ENCODE results near the gene GPR27.

DNA sequence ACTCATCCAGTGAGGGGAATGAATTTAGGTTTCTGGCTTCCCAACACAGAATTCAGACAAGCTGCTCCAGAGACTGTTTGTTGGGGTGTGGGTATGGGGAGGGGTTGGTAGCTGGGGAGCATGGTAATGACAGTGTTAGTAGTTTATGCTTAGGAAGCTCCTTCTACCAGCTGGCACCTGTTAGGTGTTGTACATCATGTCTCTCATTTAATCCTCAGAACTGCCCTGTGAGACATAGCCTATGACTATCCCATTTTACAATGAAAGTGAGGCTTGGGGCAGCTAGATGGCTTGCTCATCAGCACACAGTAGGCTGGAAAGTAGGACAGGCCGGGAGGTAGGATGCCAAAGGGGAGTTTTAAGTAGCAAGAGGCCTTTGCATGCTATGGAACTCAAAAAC, 31.0 kb upstream of the GPR27 start:
- TF ChIP-seq, protein P1, sequence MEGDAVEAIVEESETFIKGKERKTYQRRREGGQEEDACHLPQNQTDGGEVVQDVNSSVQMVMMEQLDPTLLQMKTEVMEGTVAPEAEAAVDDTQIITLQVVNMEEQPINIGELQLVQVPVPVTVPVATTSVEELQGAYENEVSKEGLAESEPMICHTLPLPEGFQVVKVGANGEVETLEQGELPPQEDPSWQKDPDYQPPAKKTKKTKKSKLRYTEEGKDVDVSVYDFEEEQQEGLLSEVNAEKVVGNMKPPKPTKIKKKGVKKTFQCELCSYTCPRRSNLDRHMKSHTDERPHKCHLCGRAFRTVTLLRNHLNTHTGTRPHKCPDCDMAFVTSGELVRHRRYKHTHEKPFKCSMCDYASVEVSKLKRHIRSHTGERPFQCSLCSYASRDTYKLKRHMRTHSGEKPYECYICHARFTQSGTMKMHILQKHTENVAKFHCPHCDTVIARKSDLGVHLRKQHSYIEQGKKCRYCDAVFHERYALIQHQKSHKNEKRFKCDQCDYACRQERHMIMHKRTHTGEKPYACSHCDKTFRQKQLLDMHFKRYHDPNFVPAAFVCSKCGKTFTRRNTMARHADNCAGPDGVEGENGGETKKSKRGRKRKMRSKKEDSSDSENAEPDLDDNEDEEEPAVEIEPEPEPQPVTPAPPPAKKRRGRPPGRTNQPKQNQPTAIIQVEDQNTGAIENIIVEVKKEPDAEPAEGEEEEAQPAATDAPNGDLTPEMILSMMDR (conservative IDR thresholded peaks at IDR 0.05; ENCODE audit: low read length): no peak
- no peak for TF ChIP-seq EZH2phosphoT487 (IDR thresholded peaks at IDR 0.05; ENCODE audit: borderline replicate concordance)
